NCI-H2196 (cell line): ENCODE data around the gene TNXB.
"Not testable (repeated sequence)": the region's sequence is repeated elsewhere in the genome, so short reads cannot be mapped to it uniquely, and the experiment has no call there.

ENCODE experiments used
- DNase-seq: peaks from one replicate; lab custom pipeline; 2025; ENCODE audit not compliant: unreplicated experiment; lab: John Stamatoyannopoulos, UW

TNXB gene

GRCh38 chr6:32042276-32042675 is 66.9 kb downstream of the TNXB start:
- not testable (repeated sequence) for DNase-seq

DNA sequence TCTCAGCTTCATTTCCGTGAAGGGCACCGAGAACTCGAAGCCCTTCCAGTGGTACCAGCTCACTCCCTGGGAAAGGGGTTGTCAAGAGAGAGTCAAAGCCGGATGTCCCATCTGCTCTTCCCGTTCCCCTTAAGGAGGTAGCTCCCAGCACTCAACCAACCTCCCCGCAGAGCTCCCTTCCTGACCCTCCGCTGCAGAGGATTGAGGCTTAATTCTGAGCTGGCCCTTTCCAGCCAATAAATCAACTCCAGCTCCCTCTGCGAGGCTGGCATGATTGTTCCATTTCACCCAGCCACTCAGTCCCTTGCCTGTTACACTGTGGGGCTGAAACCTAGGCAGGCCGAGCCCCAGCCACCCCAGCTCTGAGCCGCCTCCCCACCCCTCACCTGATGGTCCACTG is 67.8 kb downstream of the TNXB start:
- DNase-seq, result not testable (repeated sequence)

- not testable (repeated sequence) for DNase-seq
These were observed 68.2 kb downstream of the TNXB start for GRCh38 chr6:32041050-32041321.

DNA sequence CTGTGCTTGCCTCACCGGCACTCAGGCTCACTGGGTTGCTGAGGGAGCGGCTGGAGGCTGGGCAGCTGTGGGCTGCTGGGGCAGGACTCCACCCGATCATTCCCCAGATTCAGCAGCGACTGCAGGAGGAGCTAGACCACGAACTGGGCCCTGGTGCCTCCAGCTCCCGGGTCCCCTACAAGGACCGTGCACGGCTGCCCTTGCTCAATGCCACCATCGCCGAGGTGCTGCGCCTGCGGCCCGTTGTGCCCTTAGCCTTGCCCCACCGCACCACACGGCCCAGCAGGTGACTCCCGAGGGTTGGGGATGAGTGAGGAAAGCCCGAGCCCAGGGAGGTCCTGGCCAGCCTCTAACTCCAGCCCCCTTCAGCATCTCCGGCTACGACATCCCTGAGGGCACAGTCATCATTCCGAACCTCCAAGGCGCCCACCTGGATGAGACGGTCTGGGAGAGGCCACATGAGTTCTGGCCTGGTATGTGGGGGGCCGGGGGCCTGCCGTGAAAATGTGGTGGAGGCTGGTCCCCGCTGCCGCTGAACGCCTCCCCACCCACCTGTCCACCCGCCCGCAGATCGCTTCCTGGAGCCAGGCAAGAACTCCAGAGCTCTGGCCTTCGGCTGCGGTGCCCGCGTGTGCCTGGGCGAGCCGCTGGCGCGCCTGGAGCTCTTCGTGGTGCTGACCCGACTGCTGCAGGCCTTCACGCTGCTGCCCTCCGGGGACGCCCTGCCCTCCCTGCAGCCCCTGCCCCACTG is 68.7 kb downstream of the TNXB start:
- DNase-seq, result not testable (repeated sequence)

GRCh38 chr6:32039321-32040274 is 69.5 kb downstream of the TNXB start:
- not testable (repeated sequence) for DNase-seq

- DNase-seq, result not testable (repeated sequence)
These were observed 70.3 kb downstream of the TNXB start for GRCh38 chr6:32038878-32039277.

GRCh38 chr6:32037598-32038524 is 71.3 kb downstream of the TNXB start, which contains the start of gene CYP21A2:
Gene CYP21A2, plus strand, starts transcription at chr6:32038415. Its CDS starts 8 bp downstream, at chr6:32038423.
- DNase-seq, result not testable (repeated sequence)

DNA sequence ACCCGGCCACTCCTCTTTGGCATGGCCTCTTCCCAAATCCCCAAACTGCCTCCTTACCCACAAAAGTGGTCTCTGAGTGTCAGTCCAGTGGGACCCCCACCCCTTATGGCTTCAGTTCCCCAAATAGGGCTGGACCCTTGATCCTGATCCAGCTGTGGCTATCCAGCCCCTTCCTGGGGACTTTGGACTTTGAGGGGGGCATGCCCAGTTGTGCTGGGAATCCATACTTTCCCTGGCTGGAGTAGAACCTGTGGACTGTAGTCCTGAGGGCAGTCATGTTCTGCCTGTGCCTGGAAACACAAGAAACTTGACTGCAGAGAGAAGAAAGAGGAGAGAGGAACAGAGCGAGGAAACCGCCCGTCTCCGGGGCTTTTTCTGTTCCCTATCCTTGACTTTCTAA is 72.0 kb downstream of the TNXB start:
- DNase-seq, result not testable (repeated sequence)

DNA sequence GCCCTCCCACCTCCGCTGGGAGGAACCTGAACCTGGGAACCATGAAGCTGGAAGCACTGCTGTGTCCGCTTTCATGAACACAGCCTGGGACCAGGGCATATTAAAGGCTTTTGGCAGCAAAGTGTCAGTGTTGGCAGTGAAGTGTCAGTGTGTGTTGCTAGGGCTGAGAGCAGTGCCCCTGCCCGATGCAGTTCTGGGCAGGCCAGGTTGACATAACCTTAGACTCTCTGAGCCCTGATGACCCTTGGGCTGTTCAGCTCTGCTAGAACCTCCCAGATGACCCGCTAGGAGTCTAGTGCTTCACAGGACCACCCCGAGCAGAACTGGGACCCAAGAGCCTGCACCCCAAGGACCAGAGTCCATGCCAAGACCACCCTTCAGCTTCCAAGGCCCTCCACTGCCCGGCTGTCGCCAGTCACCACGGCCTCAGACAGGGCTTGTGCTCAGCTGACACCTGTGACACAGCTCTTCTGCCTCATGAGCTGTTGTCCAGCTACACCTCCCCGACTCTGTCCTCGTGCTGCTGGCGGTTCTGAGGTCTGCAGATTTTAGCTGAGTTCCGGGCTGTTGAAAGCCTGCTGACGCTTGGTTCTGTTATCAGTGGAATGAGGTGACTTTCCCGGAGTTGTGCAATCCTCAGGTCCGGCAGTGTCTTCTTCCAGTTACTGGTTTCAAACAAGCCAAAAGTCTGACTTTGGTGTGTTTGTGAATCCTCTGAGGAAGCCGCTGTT is 73.7 kb downstream of the TNXB start:
- not testable (repeated sequence) for DNase-seq

- DNase-seq, result not testable (repeated sequence)
These were observed 79.6 kb downstream of the TNXB start for GRCh38 chr6:32029553-32029952.

- DNase-seq, result not testable (repeated sequence)
These were observed 80.5 kb downstream of the TNXB start for GRCh38 chr6:32028631-32029030.

DNA sequence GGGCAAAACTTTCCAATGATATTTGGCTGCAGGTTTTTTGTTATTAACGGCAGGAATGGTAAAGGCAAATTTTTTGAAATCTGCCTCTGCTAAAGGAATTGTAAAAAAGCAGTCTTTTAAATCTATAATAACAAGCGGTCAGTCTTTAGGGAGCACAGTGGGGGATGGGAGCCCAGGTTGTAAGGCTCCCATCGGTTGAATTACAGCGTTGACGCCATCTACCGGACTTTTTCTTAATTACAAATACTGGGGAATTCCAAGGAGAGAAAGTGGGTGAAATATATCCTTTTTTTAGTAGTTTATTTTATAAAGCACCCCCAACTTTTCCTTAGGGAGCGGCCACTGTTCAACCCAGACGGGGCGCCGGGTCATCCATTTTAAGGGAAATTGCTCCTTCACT is 87.0 kb downstream of the TNXB start:
- not testable (repeated sequence) for DNase-seq

- DNase-seq, result not testable (repeated sequence)
These were observed 94.6 kb downstream of the TNXB start, which contains the start of gene C4B for GRCh38 chr6:32014547-32014946. Gene C4B, plus strand, starts transcription at chr6:32014795. Its CDS starts 51 bp downstream, at chr6:32014846.

- not testable (repeated sequence) for DNase-seq
These were observed 95.4 kb downstream of the TNXB start for GRCh38 chr6:32013738-32014137.

- not testable (repeated sequence) for DNase-seq
These were observed 96.1 kb downstream of the TNXB start for GRCh38 chr6:32012941-32013617.

- DNase-seq, result not testable (repeated sequence)
These were observed 98.1 kb downstream of the TNXB start for GRCh38 chr6:32010856-32011530.

DNA sequence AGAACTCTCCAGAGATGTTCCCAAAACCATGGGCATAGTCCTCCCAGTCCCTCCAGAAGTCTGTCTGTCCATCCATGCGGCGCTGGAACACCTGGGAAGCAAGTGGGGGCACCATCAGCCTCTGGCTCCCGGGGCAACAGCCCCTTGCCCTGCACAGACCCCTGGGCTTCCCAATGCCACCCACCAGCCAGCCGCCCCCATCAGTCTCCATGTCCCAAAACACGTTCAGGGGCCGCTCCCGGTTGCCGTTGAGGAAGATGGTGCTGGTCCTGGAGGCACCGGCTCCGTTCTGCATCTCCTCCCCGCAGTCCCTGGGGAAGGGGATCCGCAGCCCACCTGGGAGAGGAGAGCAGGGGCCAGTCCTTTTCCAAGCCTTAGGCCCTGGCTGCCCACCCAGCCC is 99.6 kb downstream of the TNXB start:
- DNase-seq, result not testable (repeated sequence)

GRCh38 chr6:32008616-32009015 is 100.5 kb downstream of the TNXB start:
- not testable (repeated sequence) for DNase-seq

DNA sequence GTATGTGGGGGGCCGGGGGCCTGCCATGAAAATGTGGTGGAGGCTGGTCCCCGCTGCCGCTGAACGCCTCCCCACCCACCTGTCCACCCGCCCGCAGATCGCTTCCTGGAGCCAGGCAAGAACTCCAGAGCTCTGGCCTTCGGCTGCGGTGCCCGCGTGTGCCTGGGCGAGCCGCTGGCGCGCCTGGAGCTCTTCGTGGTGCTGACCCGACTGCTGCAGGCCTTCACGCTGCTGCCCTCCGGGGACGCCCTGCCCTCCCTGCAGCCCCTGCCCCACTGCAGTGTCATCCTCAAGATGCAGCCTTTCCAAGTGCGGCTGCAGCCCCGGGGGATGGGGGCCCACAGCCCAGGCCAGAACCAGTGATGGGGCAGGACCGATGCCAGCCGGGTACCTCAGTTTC is 101.1 kb downstream of the TNXB start:
- not testable (repeated sequence) for DNase-seq
